GM23338 (cell line): ENCODE measurements around the gene KLF7.

Experiments used
- CREB1 ChIP-seq: fragments of 250-450 bp; sonication (Bioruptor Pico); IDR thresholded peaks from 2 replicates; pipeline ENCODE4 v1.5.0; 2020; ENCODE audit warnings: low read depth, mild to moderate bottlenecking, moderate library complexity
- CTCF ChIP-seq, 2 experiments: fragments of 200-600 bp in 1 of 2; sonication (generic) in 1 of 2; conservative IDR thresholded peaks; 2 replicates each; pipeline versions ENCODE4 v1.5.1 to v1.6.1; 2016 to 2017; ENCODE audit warnings: antibody characterized with exemption in 2 of 2, low read depth in 2 of 2, mild to moderate bottlenecking in 2 of 2, moderate library complexity in 1 of 2
- ETS1 ChIP-seq: IDR thresholded peaks from 2 replicates; pipeline ENCODE4 v1.6.1; 2016; ENCODE audit warnings: antibody characterized with exemption
- EZH2 ChIP-seq: fragments of 200-600 bp; sonication (generic); IDR thresholded peaks from one replicate; pipeline ENCODE4 v1.8.0; 2017; ENCODE audit warnings: antibody characterized with exemption, mild to moderate bottlenecking, low read depth; ENCODE audit not compliant: unreplicated experiment
- JUNB ChIP-seq: IDR thresholded peaks from one replicate; pipeline ENCODE4 v1.6.1; 2016; ENCODE audit warnings: antibody characterized with exemption; ENCODE audit not compliant: unreplicated experiment
- NANOG ChIP-seq: IDR thresholded peaks from 2 replicates; pipeline ENCODE4 v1.6.1; 2016; ENCODE audit warnings: antibody characterized with exemption, borderline replicate concordance
- POLR2AphosphoS5 ChIP-seq: IDR thresholded peaks from 2 replicates; pipeline ENCODE4 v1.6.1; 2016; ENCODE audit warnings: antibody characterized with exemption, low read depth
- REST ChIP-seq: IDR thresholded peaks from one replicate; pipeline ENCODE4 v1.6.1; 2018; ENCODE audit warnings: antibody characterized with exemption; ENCODE audit not compliant: unreplicated experiment

- TF ChIP-seq CTCF (conservative IDR thresholded peaks at IDR 0.05; ENCODE audit: low read depth in 2 of 2) (no peak), ETS1 (no peak), NANOG (no peak), CREB1 (CRISPR knock-in tag) (no peak), EZH2 (no peak), REST (no peak), JUNB (no peak), POLR2AphosphoS5 (no peak)
Observed at GRCh38 chr2:207151048-207151447, 14.7 kb downstream of the KLF7 start.
